ENCODE results near the gene SORCS1. TPM values are rescaled to one million over a fixed set of nuclear protein-coding genes. Genes with fewer than 3 reads are reported as not detected.

Gene SORCS1
- total RNA-seq, 4 donors from 2014 or later, result 1.2 to 11.8 (median 6.2) TPM

DNA sequence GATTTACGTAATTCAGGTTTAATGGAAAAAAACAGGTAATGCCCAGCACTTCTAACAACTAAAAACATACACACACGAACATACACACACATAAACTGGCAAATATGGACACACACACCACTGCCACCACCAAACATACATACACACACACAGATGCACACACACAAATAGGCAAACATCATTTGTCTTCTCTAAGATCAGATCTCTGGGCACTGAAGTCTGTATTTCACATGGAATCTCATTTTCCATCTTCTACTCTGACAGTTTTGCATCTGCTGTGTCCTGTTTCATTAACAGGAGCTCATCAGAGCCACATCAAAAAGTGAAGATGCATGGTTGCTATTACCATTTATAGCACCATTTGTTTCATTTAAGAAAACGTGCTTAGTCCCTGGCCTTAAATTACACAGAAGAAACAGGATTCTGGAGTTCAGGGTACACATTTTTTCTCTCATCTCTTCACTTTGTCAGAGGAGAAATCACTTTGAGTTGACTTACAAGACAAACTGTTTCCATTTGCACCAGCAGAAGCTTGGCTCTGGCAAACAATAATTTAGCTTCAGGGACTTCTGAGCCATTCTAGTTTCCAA lies 165.3 kb downstream of the SORCS1 start:
- intact Hi-C loops (cut with DNase I), result no loop called here
- H3K9me3 ChIP-seq, result no peaks in the 10 kb centered on the region
- no peaks in the 10 kb centered on the region for H3K27me3 ChIP-seq
- 60 to 75% methylated on average over 3 of the region's 3 CpGs for WGBS, 2 donors
- TF ChIP-seq POLR2A (IDR thresholded peaks at IDR 0.05), result no peak
- TF ChIP-seq, protein P1, sequence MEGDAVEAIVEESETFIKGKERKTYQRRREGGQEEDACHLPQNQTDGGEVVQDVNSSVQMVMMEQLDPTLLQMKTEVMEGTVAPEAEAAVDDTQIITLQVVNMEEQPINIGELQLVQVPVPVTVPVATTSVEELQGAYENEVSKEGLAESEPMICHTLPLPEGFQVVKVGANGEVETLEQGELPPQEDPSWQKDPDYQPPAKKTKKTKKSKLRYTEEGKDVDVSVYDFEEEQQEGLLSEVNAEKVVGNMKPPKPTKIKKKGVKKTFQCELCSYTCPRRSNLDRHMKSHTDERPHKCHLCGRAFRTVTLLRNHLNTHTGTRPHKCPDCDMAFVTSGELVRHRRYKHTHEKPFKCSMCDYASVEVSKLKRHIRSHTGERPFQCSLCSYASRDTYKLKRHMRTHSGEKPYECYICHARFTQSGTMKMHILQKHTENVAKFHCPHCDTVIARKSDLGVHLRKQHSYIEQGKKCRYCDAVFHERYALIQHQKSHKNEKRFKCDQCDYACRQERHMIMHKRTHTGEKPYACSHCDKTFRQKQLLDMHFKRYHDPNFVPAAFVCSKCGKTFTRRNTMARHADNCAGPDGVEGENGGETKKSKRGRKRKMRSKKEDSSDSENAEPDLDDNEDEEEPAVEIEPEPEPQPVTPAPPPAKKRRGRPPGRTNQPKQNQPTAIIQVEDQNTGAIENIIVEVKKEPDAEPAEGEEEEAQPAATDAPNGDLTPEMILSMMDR (IDR thresholded peaks at IDR 0.05), result no peak
- H3K27ac ChIP-seq, result no peak overlapping the region
- peaks cover 0 to 17% of the 10 kb centered on the region in 2 donors for H3K4me1 ChIP-seq
- DNase-seq, result no peak
- H3K36me3 ChIP-seq, result no peaks in the 10 kb centered on the region
- no peak overlapping the region for H3K4me3 ChIP-seq (replicated peaks in 1 of 3)

DNA sequence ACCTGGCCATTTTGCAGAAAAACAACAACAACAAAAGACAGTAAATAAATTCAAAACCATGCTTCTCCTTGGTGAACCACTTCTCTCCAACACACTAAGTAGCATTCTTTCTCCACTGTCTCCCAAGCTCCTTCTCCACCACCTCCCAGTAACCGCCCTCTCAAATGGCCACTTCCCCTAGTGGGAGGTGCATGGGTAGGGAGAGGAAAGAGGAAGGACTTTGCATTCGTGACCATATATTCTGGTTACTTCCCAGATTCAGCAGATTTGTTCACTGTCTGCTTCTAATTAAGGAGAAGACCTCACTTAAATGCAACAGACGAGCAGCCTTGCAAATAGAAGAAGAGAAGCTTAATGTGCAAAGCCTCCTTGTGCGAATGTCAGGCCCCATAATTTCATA lies 166.8 kb downstream of the SORCS1 start:
- intact Hi-C loops (cut with DNase I), result no loop called here

DNA sequence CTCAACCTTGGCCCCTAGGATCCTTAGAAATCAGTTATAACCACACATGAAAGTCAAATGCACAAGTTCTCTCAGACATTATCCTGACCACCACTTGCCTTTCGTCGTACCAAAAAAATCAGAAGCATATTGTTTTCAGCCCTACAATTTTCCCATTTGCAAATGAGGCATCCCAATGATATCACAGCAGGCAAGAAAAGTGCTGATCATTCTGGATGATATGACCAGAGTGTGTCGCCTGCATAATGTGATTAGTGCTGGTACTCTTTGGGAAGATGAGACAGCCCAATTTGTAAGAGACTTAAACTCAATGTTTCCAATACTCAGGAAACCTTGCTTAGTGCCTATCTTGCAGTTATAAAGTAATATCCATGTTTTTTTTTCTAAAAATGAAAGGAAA lies 168.0 kb downstream of the SORCS1 start:
- no peaks in the 10 kb centered on the region for H3K27me3 ChIP-seq
- peaks cover 0 to 17% of the 10 kb centered on the region in 2 donors for H3K4me1 ChIP-seq
- H3K36me3 ChIP-seq, result no peaks in the 10 kb centered on the region
- 90 to 91% methylated on average over 3 of the region's 3 CpGs for WGBS, 2 donors
- TF ChIP-seq POLR2A (IDR thresholded peaks at IDR 0.05), result no peak
- TF ChIP-seq, protein P1 (IDR thresholded peaks at IDR 0.05), result no peak
- DNase-seq, result no peak
- no peaks in the 10 kb centered on the region for H3K9me3 ChIP-seq
- intact Hi-C loops (cut with DNase I), result no loop called here
- H3K4me3 ChIP-seq (replicated peaks in 1 of 3), result no peak overlapping the region
- no peak overlapping the region for H3K27ac ChIP-seq

More for the DNA sequence above, 166.8 kb downstream of the SORCS1 start:
- Histone ChIP-seq H3K36me3 (no peaks in the 10 kb centered on the region), H3K9me3 (no peaks in the 10 kb centered on the region), H3K4me1 (peaks cover 0 to 17% of the 10 kb centered on the region in 2 donors), H3K27ac (no peak overlapping the region), H3K27me3 (no peaks in the 10 kb centered on the region), H3K4me3 (replicated peaks in 1 of 3) (no peak overlapping the region)
- DNase-seq, result no peak
- WGBS, 2 donors, result 73 to 76% methylated on average over 4 of the region's 4 CpGs
- TF ChIP-seq, protein P1 (IDR thresholded peaks at IDR 0.05), result no peak
- TF ChIP-seq POLR2A (IDR thresholded peaks at IDR 0.05), result no peak

DNA sequence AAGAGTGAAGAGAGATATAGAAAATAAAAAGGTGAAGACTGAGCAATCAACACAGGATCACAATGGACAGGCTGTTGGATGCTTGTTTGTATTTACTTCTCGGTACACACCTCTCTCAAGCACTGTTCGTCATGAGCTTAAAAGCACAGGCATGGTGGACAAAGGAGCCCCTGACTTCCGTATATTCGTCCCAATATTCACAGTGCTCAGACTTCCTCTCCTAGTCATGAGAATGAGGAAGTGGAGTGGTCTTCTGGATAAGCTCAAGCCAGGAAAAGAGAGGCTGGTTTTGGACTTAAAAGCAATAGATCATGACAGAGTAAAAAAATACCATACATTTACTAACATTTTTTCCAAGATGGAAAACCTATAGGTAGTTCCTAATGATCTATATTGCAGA lies 172.5 kb downstream of the SORCS1 start:
- 73 to 94% methylated on average over 4 of the region's 4 CpGs for WGBS, 2 donors
- no peaks in the 10 kb centered on the region for H3K9me3 ChIP-seq
- intact Hi-C loops (cut with DNase I), result no loop called here

DNA sequence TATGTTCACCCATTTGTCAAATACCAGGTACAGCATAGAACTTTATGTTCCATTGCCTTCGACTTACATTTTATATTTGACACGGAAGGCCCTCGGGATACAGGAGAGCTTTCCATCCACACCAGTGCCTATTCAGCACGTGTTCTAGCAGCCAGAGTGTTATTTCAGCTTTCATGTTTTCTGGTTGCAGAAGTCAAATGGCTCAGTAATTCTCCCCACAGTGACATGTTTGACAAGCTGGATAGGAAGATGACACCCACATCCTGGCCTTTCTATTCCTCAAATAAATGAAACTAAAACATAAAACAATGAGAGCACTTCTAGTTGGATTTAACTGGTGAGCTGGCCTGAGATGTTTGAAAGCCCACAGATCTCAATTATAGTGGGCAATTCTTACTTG lies 173.4 kb downstream of the SORCS1 start:
- Histone ChIP-seq H3K9me3 (no peaks in the 10 kb centered on the region), H3K36me3 (no peaks in the 10 kb centered on the region), H3K27ac (no peak overlapping the region), H3K4me1 (peaks cover 0 to 12% of the 10 kb centered on the region in 2 donors), H3K27me3 (no peaks in the 10 kb centered on the region), H3K4me3 (replicated peaks in 1 of 3) (no peak overlapping the region)
- DNase-seq, result no peak
- TF ChIP-seq, protein P1 (IDR thresholded peaks at IDR 0.05), result no peak
- TF ChIP-seq POLR2A (IDR thresholded peaks at IDR 0.05), result no peak
- 72 to 79% methylated on average over 4 of the region's 4 CpGs for WGBS, 2 donors
- intact Hi-C loops (cut with DNase I), result no loop called here

More for the DNA sequence above, 172.5 kb downstream of the SORCS1 start:
- Histone ChIP-seq H3K4me1 (peaks cover 0 to 9% of the 10 kb centered on the region in 2 donors), H3K4me3 (replicated peaks in 1 of 3) (no peak overlapping the region), H3K27ac (no peak overlapping the region), H3K27me3 (no peaks in the 10 kb centered on the region), H3K36me3 (no peaks in the 10 kb centered on the region)
- DNase-seq, result no peak
- no peak for TF ChIP-seq POLR2A (IDR thresholded peaks at IDR 0.05)
- TF ChIP-seq, protein P1 (IDR thresholded peaks at IDR 0.05), result no peak

Measured in thyroid gland (tissue), 4 donors.